H1 (cell line): ENCODE measurements around the gene KAT8. TPM values are rescaled to one million over a fixed set of nuclear protein-coding genes. Genes with fewer than 3 reads are reported as not detected.

Source experiments
- CTCF ChIA-PET: fragments of 300-600 bp; sonication (Branson Sonifier 250); formaldehyde crosslinking; loops from one replicate; lab custom pipeline; 2021; ENCODE audit not compliant: partially characterized antibody; lab: Charles Lee
- POLR2A ChIA-PET: fragments of 300-600 bp; sonication (Branson Sonifier 250); formaldehyde crosslinking; loops from one replicate; lab custom pipeline; 2021; ENCODE audit warnings: inconsistent platforms; ENCODE audit not compliant: partially characterized antibody; lab: Charles Lee
- DNase-seq, 2 experiments: peaks; one replicate each; pipeline versions ENCODE4 v3.0.0 to v3.0.0-alpha.2; 2010 to 2022; ENCODE audit warnings: low spot score in 2 of 2, low read depth in 1 of 2, mixed read lengths in 1 of 2
- FAIRE-seq: peaks from 2 replicates; lab custom pipeline; 2011; peaks lifted over from hg19 to GRCh38; lab: Jason Lieb, UNC
- H2AFZ ChIP-seq: 2 replicates; pipeline ENCODE4 v1.8.1; 2012; ENCODE audit warnings: low read length, inconsistent platforms
- H2AK5ac ChIP-seq: 2 replicates; pipeline ENCODE4 v1.6.1; 2013; ENCODE audit warnings: low read depth, low read length
- H2BK120ac ChIP-seq: replicated peaks from 2 replicates; pipeline ENCODE3; 2013; ENCODE audit warnings: low read depth, low read length, inconsistent platforms
- H2BK12ac ChIP-seq: 2 replicates; pipeline ENCODE4 v1.6.1; 2013; ENCODE audit warnings: low read depth, low read length
- H2BK15ac ChIP-seq: 2 replicates; pipeline ENCODE4 v1.6.1; 2013; ENCODE audit warnings: low read length
- H2BK20ac ChIP-seq: 2 replicates; pipeline ENCODE4 v1.6.1; 2013; ENCODE audit warnings: low read length
- H2BK5ac ChIP-seq: 2 replicates; pipeline ENCODE4 v1.6.1; 2013; ENCODE audit warnings: low read depth, low read length
- H3K14ac ChIP-seq: 2 replicates; pipeline ENCODE4 v1.6.1; 2013; ENCODE audit warnings: inconsistent platforms; ENCODE audit not compliant: insufficient read length
- H3K18ac ChIP-seq: 2 replicates; pipeline ENCODE4 v1.6.1; 2013; ENCODE audit warnings: low read length; ENCODE audit errors: extremely low read depth
- H3K23ac ChIP-seq: 2 replicates; pipeline ENCODE4 v1.6.1; 2013; ENCODE audit warnings: inconsistent platforms; ENCODE audit not compliant: insufficient read length
- H3K23me2 ChIP-seq: 2 replicates; pipeline ENCODE4 v1.6.1; 2013; ENCODE audit warnings: low read depth, low read length
- H3K27ac ChIP-seq: 2 replicates; pipeline ENCODE4 v1.6.1; 2011; ENCODE audit warnings: low read depth, low read length, inconsistent platforms
- H3K27me3 ChIP-seq, 4 experiments: replicated peaks in 1 of 4; 1 replicate in 1 of 4; 2 replicates in 3 of 4; pipeline versions ENCODE4 v1.6.1 to v1.8.1; 2011 to 2013; ENCODE audit warnings: low read length in 3 of 4, mild to moderate bottlenecking in 3 of 4, inconsistent platforms in 2 of 4, mixed read lengths in 2 of 4, moderate library complexity in 1 of 4; ENCODE audit not compliant: control insufficient read depth in 3 of 4, insufficient read depth in 3 of 4; ENCODE audit errors: extremely low read depth in 1 of 4
- H3K36me3 ChIP-seq, 4 experiments: 2 replicates each; pipeline versions ENCODE4 v1.6.1 to v1.8.1; 2011 to 2013; ENCODE audit warnings: mild to moderate bottlenecking in 4 of 4, low read length in 3 of 4, moderate library complexity in 2 of 4, control low read depth in 1 of 4, inconsistent platforms in 1 of 4; ENCODE audit not compliant: insufficient read depth in 4 of 4, control insufficient read depth in 2 of 4
- H3K4ac ChIP-seq: replicated peaks from 2 replicates; pipeline ENCODE3; 2013; ENCODE audit warnings: low read length, low read depth, mixed read lengths, inconsistent platforms; ENCODE audit not compliant: insufficient read length
- H3K4me1 ChIP-seq, 4 experiments: replicated peaks in 1 of 4; 1 replicate in 1 of 4; 2 replicates in 3 of 4; pipeline versions ENCODE4 v1.6.1 to v1.8.1; 2011 to 2013; ENCODE audit warnings: low read length in 3 of 4, inconsistent platforms in 2 of 4, mixed read lengths in 1 of 4; ENCODE audit not compliant: insufficient read depth in 4 of 4, control insufficient read depth in 3 of 4
- H3K4me2 ChIP-seq, 2 experiments: 2 replicates each; pipeline versions ENCODE4 v1.6.1 to v1.8.1; 2011 to 2013; ENCODE audit warnings: low read depth in 2 of 2, low read length in 2 of 2, control low read depth in 1 of 2, inconsistent platforms in 1 of 2, mild to moderate bottlenecking in 1 of 2; ENCODE audit not compliant: insufficient read depth in 1 of 2
- H3K4me3 ChIP-seq, 4 experiments: fragments of 200-600, 300-600 bp in 1 of 4; sonication (generic), shearing (Covaris generic), sonication (Bioruptor Twin) in 1 of 4; 2 replicates each; pipeline versions ENCODE4 v1.5.1 to v1.8.1; 2011 to 2016; ENCODE audit warnings: low read length in 4 of 4, low read depth in 3 of 4, control low read depth in 2 of 4, inconsistent platforms in 2 of 4, mild to moderate bottlenecking in 2 of 4, mixed read lengths in 1 of 4, moderate library complexity in 1 of 4; ENCODE audit not compliant: insufficient read depth in 2 of 4; ENCODE audit errors: extremely low read depth in 1 of 4
- H3K56ac ChIP-seq: replicated peaks from 2 replicates; pipeline ENCODE3; 2013; ENCODE audit warnings: low read depth, mild to moderate bottlenecking, mixed read lengths, low read length, inconsistent platforms; ENCODE audit not compliant: insufficient read length
- H3K79me1 ChIP-seq: 2 replicates; pipeline ENCODE4 v1.6.1; 2013; ENCODE audit warnings: low read depth, low read length, control low read depth
- H3K79me2 ChIP-seq, 2 experiments: 2 replicates each; pipeline versions ENCODE4 v1.6.1 to v1.8.1; 2012 to 2013; ENCODE audit warnings: low read length in 2 of 2, mild to moderate bottlenecking in 2 of 2, inconsistent platforms in 1 of 2; ENCODE audit not compliant: insufficient read depth in 2 of 2, control insufficient read depth in 1 of 2
- H3K9ac ChIP-seq, 4 experiments: replicated peaks in 1 of 4; 1 replicate in 1 of 4; 2 replicates in 3 of 4; pipeline versions ENCODE4 v1.6.1 to v1.8.1; 2011 to 2013; ENCODE audit warnings: low read depth in 3 of 4, low read length in 3 of 4, control low read depth in 2 of 4, mild to moderate bottlenecking in 2 of 4, moderate library complexity in 2 of 4, inconsistent platforms in 1 of 4; ENCODE audit errors: extremely low read depth in 1 of 4
- H3K9me3 ChIP-seq, 2 experiments: 2 replicates each; pipeline versions ENCODE4 v1.6.1 to v1.8.1; 2012 to 2013; ENCODE audit warnings: mild to moderate bottlenecking in 2 of 2, moderate library complexity in 2 of 2, control low read depth in 1 of 2, inconsistent platforms in 1 of 2, low read depth in 1 of 2, low read length in 1 of 2, mixed read lengths in 1 of 2; ENCODE audit not compliant: insufficient read depth in 2 of 2
- H4K20me1 ChIP-seq, 2 experiments: replicated peaks in 1 of 2; 2 replicates each; pipeline versions ENCODE3 to v1.8.1; 2011 to 2013; ENCODE audit warnings: inconsistent platforms in 2 of 2, low read length in 2 of 2, mild to moderate bottlenecking in 1 of 2; ENCODE audit not compliant: insufficient read depth in 2 of 2, control insufficient read depth in 1 of 2
- H4K5ac ChIP-seq: 2 replicates; pipeline ENCODE4 v1.6.1; 2013; ENCODE audit warnings: low read length, low read depth, mixed read lengths, inconsistent platforms; ENCODE audit not compliant: insufficient read length
- H4K8ac ChIP-seq: 2 replicates; pipeline ENCODE4 v1.8.0; 2013; ENCODE audit warnings: mild to moderate bottlenecking, moderate library complexity, low read length, inconsistent platforms; ENCODE audit not compliant: insufficient read depth; ENCODE audit errors: extremely low read depth
- H4K91ac ChIP-seq: replicated peaks from 2 replicates; pipeline ENCODE3; 2013; ENCODE audit warnings: low read length, mixed read lengths, inconsistent platforms; ENCODE audit not compliant: insufficient read length
- BACH1 ChIP-seq: IDR thresholded peaks from 2 replicates; pipeline ENCODE4 v1.6.1; 2012; ENCODE audit warnings: low read length, improper control_type of control experiment
- BRCA1 ChIP-seq: IDR thresholded peaks from 2 replicates; pipeline ENCODE4 v1.6.1; 2012; ENCODE audit warnings: low read depth, low read length, improper control_type of control experiment
- CBX8 ChIP-seq: fragments of 300-800, 300-1000 bp; sonication (generic); IDR thresholded peaks from 2 replicates; pipeline ENCODE4 v1.7.1; 2016; ENCODE audit warnings: low read depth, low read length, borderline replicate concordance
- CTBP2 ChIP-seq: IDR thresholded peaks from 2 replicates; pipeline ENCODE4 v1.7.0; 2011; ENCODE audit warnings: borderline replicate concordance, mild to moderate bottlenecking, moderate library complexity, mixed read lengths, low read length; ENCODE audit not compliant: insufficient read depth, insufficient read length
- EP300 ChIP-seq, 2 experiments: IDR thresholded peaks; 1 replicate in 1 of 2; 2 replicates in 1 of 2; pipeline ENCODE4 v1.6.1; 2011 to 2012; ENCODE audit warnings: low read depth in 2 of 2, low read length in 2 of 2, mild to moderate bottlenecking in 2 of 2, borderline replicate concordance in 1 of 2, inconsistent platforms in 1 of 2, moderate library complexity in 1 of 2
- GABPA ChIP-seq: IDR thresholded peaks from 2 replicates; pipeline ENCODE4 v1.6.1; 2011; ENCODE audit warnings: mild to moderate bottlenecking, low read length, moderate library complexity, borderline replicate concordance; ENCODE audit not compliant: insufficient read depth
- JUND ChIP-seq: IDR thresholded peaks from 2 replicates; pipeline ENCODE4 v1.6.1; 2011; ENCODE audit warnings: mild to moderate bottlenecking, improper control_type of control experiment, low read length
- KDM1A ChIP-seq: fragments of 200-600, 300-600 bp; sonication (generic); IDR thresholded peaks from 2 replicates; pipeline ENCODE4 v1.7.1; 2016; ENCODE audit warnings: mild to moderate bottlenecking, low read length, borderline replicate concordance
- WGBS, 2 experiments: shearing (Covaris generic) in 1 of 2; methylation state at CpG; one replicate each; pipeline versions ENCODE4 v1.1.6 to v1.1.7; 2013 to 2015; ENCODE audit warnings: low lambda C conversion rate in 2 of 2, mixed read lengths in 2 of 2, inconsistent platforms in 1 of 2, low coverage in 1 of 2, missing lambda C conversion rate in 1 of 2; ENCODE audit not compliant: insufficient replicate concordance in 2 of 2, insufficient coverage in 1 of 2, insufficient read length in 1 of 2; ENCODE audit errors: extremely low coverage in 1 of 2, missing lambda C conversion rate in 1 of 2; 5-methylcytosine and 5-hydroxymethylcytosine counted together
- polyA plus RNA-seq, 7 experiments: library from polyadenylated mRNA; depleted of rRNA in 3 of 7; stranded (reverse) in 5 of 7; unstranded in 2 of 7; fragments of >200 nt in 5 of 7; fragments of 200-250 nt in 2 of 7; gene quantifications; 1 replicate in 5 of 7; 2 replicates in 1 of 7; 4 replicates in 1 of 7; pipeline versions ENCODE4 v1.2.1 to v1.2.3, GENCODE V29; 2011 to 2013; ENCODE audit warnings: missing spikeins in 2 of 7, mixed read lengths in 2 of 7
- total RNA-seq: library from RNA; stranded (reverse); fragmentation: NEBNext Ultra II Directional; extraction: Animal tissue kit (Norgen Biotek cat#: 25700); gene quantifications from 2 replicates; pipeline ENCODE4 v1.2.1, GENCODE V29; 2021
- TF ChIP-seq, protein P1 (sequence below): IDR thresholded peaks from 2 replicates; pipeline ENCODE4 v1.6.1; 2011; ENCODE audit warnings: low read depth, mild to moderate bottlenecking, low read length; ENCODE audit not compliant: insufficient read depth

Gene KAT8
- total and polyA plus RNA-seq, 2 of the 8 experiments (the other 6 are each of a cell fraction or from before 2014, with no cell fraction given) = 52.6 to 61.6 TPM

DNA sequence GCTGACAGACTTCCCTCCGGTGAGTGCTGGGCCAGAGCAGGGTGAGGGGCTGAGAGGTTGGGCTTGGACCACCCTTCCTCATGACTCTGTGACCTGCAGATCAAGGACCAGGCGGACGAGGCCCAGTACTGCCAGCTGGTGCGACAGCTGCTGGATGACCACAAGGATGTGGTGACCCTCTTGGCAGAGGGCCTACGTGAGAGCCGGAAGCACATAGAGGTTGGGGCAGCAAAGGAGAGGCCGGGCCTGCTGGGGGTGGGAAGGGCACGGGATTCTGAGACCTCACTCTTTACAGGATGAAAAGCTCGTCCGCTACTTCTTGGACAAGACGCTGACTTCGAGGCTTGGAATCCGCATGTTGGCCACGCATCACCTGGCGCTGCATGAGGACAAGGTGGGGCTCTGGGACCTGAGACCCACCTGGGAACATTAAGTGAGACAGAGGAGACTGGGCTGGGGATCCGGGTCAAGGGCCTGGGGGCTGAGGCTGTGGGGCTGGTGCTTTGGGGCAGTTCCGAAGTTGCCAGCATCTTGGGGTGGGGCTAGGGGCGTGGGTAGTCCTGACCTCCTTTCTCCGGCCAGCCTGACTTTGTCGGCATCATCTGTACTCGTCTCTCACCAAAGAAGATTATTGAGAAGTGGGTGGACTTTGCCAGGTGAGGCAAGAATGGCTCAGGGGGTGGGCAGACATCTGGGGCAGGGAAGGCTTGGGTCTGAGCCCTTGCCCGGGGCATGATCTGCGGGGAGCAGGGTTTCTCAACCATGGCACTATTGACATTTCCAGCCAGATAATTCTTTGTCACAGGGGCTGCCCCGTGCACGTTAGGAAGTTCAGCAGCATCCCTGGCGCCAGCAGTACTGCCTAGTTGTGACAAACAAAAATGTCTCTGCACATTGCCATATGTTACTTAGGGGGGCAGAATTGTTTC lies 7.1 kb upstream of the KAT8 start:
- no peaks in the 10 kb centered on the region for H4K20me1 ChIP-seq
- CTCF ChIA-PET = interaction anchor here (1.0 to 3.1 kb wide), 2 partner anchors 9 to 32 kb away, joined by 3 to 8 read pairs; no protein-coding TSS in a partner anchor
- no peak overlapping the region for H3K4ac ChIP-seq
- no peak overlapping the region for H4K91ac ChIP-seq
- H2AK5ac ChIP-seq = no peak overlapping the region
- no peaks in the 10 kb centered on the region; the same call in 1 of the 2 replicates for H3K79me1 ChIP-seq
- H2BK15ac ChIP-seq = no peak overlapping the region
- no peak overlapping the region for H3K4me3 ChIP-seq
- no peak overlapping the region for H2BK12ac ChIP-seq
- no peak overlapping the region for H3K56ac ChIP-seq
- H3K9me3 ChIP-seq = no peaks in the 10 kb centered on the region
- no peak overlapping the region for H4K5ac ChIP-seq
- H3K4me1 ChIP-seq = peaks cover 0 to 5% (median 2%) of the 10 kb centered on the region in 4 experiments; a peak in 1 of 7 replicates
- no peak overlapping the region for H2BK20ac ChIP-seq
- POLR2A ChIA-PET = interaction anchor here (1.2 to 29.9 kb wide), 6 partner anchors 7 to 84 kb away, joined by 3 to 713 read pairs (median 8); partner anchors contain the start of genes KAT8, PRSS36 and PRSS8
- peaks cover 2 to 18% (median 12%) of the 10 kb centered on the region in 4 experiments; a peak in 5 of 8 replicates for H3K36me3 ChIP-seq
- no peak overlapping the region for H4K8ac ChIP-seq
- H3K27me3 ChIP-seq = no peaks in the 10 kb centered on the region
- H3K14ac ChIP-seq = no peak overlapping the region
- H3K9ac ChIP-seq = no peak overlapping the region
- H3K18ac ChIP-seq = no peak overlapping the region
- H3K27ac ChIP-seq = no peak overlapping the region
- DNase-seq (no peak), FAIRE-seq (no peak)
- 91% methylated on average over 26 of the region's 26 CpGs; no CpG with 5 or more reads in 1 of the 2 experiments for WGBS, 2 experiments
- peaks cover 8% of the 10 kb centered on the region for H3K23me2 ChIP-seq
- H2AFZ ChIP-seq = no peak overlapping the region
- H2BK120ac ChIP-seq = no peak overlapping the region
- H3K4me2 ChIP-seq = no peak overlapping the region
- no peaks in the 10 kb centered on the region for H3K79me2 ChIP-seq
- no peak overlapping the region for H2BK5ac ChIP-seq
- H3K23ac ChIP-seq = no peak overlapping the region
- TF ChIP-seq CBX8 = no peak
- no peak for TF ChIP-seq BACH1
- no peak for TF ChIP-seq CTBP2
- no peak for TF ChIP-seq BRCA1
- TF ChIP-seq JUND = no peak
- no peak for TF ChIP-seq KDM1A
- no peak for TF ChIP-seq GABPA
- no peak for TF ChIP-seq EP300 (IDR thresholded peaks at IDR 0.05; ENCODE audit: borderline replicate concordance in 1 of 2, low read depth in 2 of 2, low read length in 2 of 2)
- TF ChIP-seq, protein P1, sequence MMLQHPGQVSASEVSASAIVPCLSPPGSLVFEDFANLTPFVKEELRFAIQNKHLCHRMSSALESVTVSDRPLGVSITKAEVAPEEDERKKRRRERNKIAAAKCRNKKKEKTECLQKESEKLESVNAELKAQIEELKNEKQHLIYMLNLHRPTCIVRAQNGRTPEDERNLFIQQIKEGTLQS = no peak
